K562 (cell line): Measurements from ENCODE around the gene FHIT. TPM values are rescaled to one million over a fixed set of nuclear protein-coding genes. Genes with fewer than 3 reads are reported as not detected.
A peak's percentile ranks its signal among the peaks of the same experiment; 100 is the strongest.

ENCODE experiments used
- CSDE1 ChIP-seq, 2 experiments: fragments of 450-650 bp; IDR thresholded peaks; 2 replicates each; pipeline ENCODE4 v1.6.1; 2016; ENCODE audit warnings: mild to moderate bottlenecking in 1 of 2
- ELF1 ChIP-seq: fragments of 200-800 bp; sonication (Bioruptor generic); IDR thresholded peaks from 2 replicates; pipeline ENCODE4 v1.6.1; 2016; ENCODE audit warnings: missing genetic modification characterization, missing compliant biosample characterization
- EP300 ChIP-seq: IDR thresholded peaks from 2 replicates; pipeline ENCODE4 v1.6.1; 2012; ENCODE audit warnings: low read length, improper control_type of control experiment
- ETV1 ChIP-seq: fragments of 450-650 bp; conservative IDR thresholded peaks from 2 replicates; pipeline ENCODE4 v1.6.1; 2016; ENCODE audit warnings: missing genetic modification characterization, control low read depth, low read depth, missing compliant biosample characterization
- EWSR1 ChIP-seq: fragments of 450-650 bp; IDR thresholded peaks from 2 replicates; pipeline ENCODE4 v1.6.1; 2018; ENCODE audit warnings: borderline replicate concordance, mild to moderate bottlenecking, low read depth, moderate library complexity; ENCODE audit not compliant: partially characterized antibody
- GATAD2B ChIP-seq: fragments of 450-650 bp; IDR thresholded peaks from 2 replicates; pipeline ENCODE4 v1.6.1; 2017; ENCODE audit warnings: mild to moderate bottlenecking, borderline replicate concordance
- HNRNPLL ChIP-seq: fragments of 200-400 bp; formaldehyde crosslinking; IDR thresholded peaks from 2 replicates; pipeline ENCODE4 v1.6.1; 2017; ENCODE audit warnings: low read length, low read depth, mild to moderate bottlenecking; ENCODE audit not compliant: poor library complexity, severe bottlenecking
- IRF9 ChIP-seq: fragments of 450-650 bp; IDR thresholded peaks from 2 replicates; pipeline ENCODE4 v1.6.1; 2016; ENCODE audit warnings: missing biosample characterization, missing genetic modification characterization
- NFE2 ChIP-seq: IDR thresholded peaks from 2 replicates; pipeline ENCODE4 v1.6.1; 2014; ENCODE audit warnings: antibody characterized with exemption, low read depth
- PML ChIP-seq: IDR thresholded peaks from 2 replicates; pipeline ENCODE4 v1.6.1; 2012; ENCODE audit warnings: low read length, inconsistent platforms
- POLR2AphosphoS5 ChIP-seq: IDR thresholded peaks from 2 replicates; pipeline ENCODE4 v1.6.1; 2011; ENCODE audit warnings: mild to moderate bottlenecking, low read depth, low read length, moderate library complexity; ENCODE audit not compliant: control insufficient read depth, insufficient read depth
- POLR2H ChIP-seq: IDR thresholded peaks from 2 replicates; pipeline ENCODE4 v1.6.1; 2016; ENCODE audit warnings: missing genetic modification characterization, low read depth, mild to moderate bottlenecking, control low read depth, missing compliant biosample characterization, moderate library complexity
- POLR3A ChIP-seq: IDR thresholded peaks from 2 replicates; pipeline ENCODE4 v1.6.1; 2011; ENCODE audit warnings: borderline replicate concordance, mild to moderate bottlenecking, moderate library complexity; ENCODE audit not compliant: insufficient read length, insufficient read depth; ENCODE audit errors: extremely low read depth
- SMARCA4 ChIP-seq: fragments of 450-650 bp; IDR thresholded peaks from 2 replicates; pipeline ENCODE4 v1.6.1; 2016
- SUPT5H ChIP-seq: fragments of 450-650 bp; IDR thresholded peaks from 2 replicates; pipeline ENCODE4 v1.6.1; 2016
- TFE3 ChIP-seq: fragments of 450-650 bp; formaldehyde crosslinking; IDR thresholded peaks from 2 replicates; pipeline ENCODE4 v1.4.0; 2020; ENCODE audit warnings: mild to moderate bottlenecking, mixed read lengths
- THRAP3 ChIP-seq: fragments of 450-650 bp; IDR thresholded peaks from 2 replicates; pipeline ENCODE4 v1.6.1; 2016; ENCODE audit warnings: mild to moderate bottlenecking, inconsistent platforms, borderline replicate concordance
- ZBTB8A ChIP-seq: fragments of 450-650 bp; IDR thresholded peaks from 2 replicates; pipeline ENCODE4 v1.6.1; 2018; ENCODE audit warnings: mild to moderate bottlenecking, moderate library complexity; ENCODE audit not compliant: partially characterized antibody
- ZC3H4 ChIP-seq: sonication (generic); formaldehyde crosslinking; IDR thresholded peaks from 2 replicates; pipeline ENCODE4 v1.9.0; 2021; ENCODE audit warnings: missing genetic modification reagents, borderline replicate concordance
- ZNF12 ChIP-seq: sonication (generic); formaldehyde crosslinking; IDR thresholded peaks from 2 replicates; pipeline ENCODE4 v1.4.0; 2020; ENCODE audit warnings: mild to moderate bottlenecking, missing genetic modification reagents
- ZNF143 ChIP-seq: sonication (generic); formaldehyde crosslinking; IDR thresholded peaks from 2 replicates; pipeline ENCODE4 v1.9.0; 2022; ENCODE audit warnings: mild to moderate bottlenecking, missing genetic modification reagents
- ZNF175 ChIP-seq: fragments of 200-800 bp; sonication (Bioruptor generic); IDR thresholded peaks from 2 replicates; pipeline ENCODE4 v1.6.1; 2016; ENCODE audit warnings: low read depth, mild to moderate bottlenecking, missing genetic modification characterization, missing compliant biosample characterization
- ZNF311 ChIP-seq: fragments of 250-450 bp; sonication (Bioruptor Pico); IDR thresholded peaks from 2 replicates; pipeline ENCODE4 v1.4.0; 2020; ENCODE audit warnings: mild to moderate bottlenecking, moderate library complexity
- ZNF316 ChIP-seq: fragments of 450-650 bp; IDR thresholded peaks from 2 replicates; pipeline ENCODE4 v1.6.1; 2016
- ZNF445 ChIP-seq: fragments of 250-450 bp; sonication (Bioruptor Pico); IDR thresholded peaks from 2 replicates; pipeline ENCODE4 v1.4.0; 2020; ENCODE audit warnings: low read depth, mild to moderate bottlenecking, moderate library complexity
- ZNF589 ChIP-seq: fragments of 200-800 bp; sonication (Bioruptor generic); IDR thresholded peaks from 2 replicates; pipeline ENCODE4 v1.6.1; 2016; ENCODE audit warnings: low read depth, missing genetic modification characterization, missing compliant biosample characterization
- ZNF76 ChIP-seq: fragments of 250-450 bp; sonication (Bioruptor Pico); IDR thresholded peaks from 2 replicates; pipeline ENCODE4 v1.4.0; 2020; ENCODE audit warnings: mild to moderate bottlenecking, moderate library complexity, borderline replicate concordance
- polyA plus RNA-seq, 8 experiments: library from polyadenylated mRNA; depleted of rRNA in 4 of 8; stranded (reverse) in 5 of 8; unstranded in 3 of 8; fragments of >200 nt; fragmentation: Nextera tagmentation in 2 of 8; fragmentation: Illumina TruSeq in 1 of 8; extraction: Ambion mirVana in 2 of 8; extraction: Trizol in 1 of 8; gene quantifications; 2 replicates each; pipeline versions ENCODE4 v1.2.1 to v1.2.3, GENCODE V29; 2011 to 2014; ENCODE audit warnings: inconsistent platforms in 1 of 8, missing spikeins in 1 of 8
- total RNA-seq, 7 experiments: library from RNA; depleted of rRNA in 6 of 7; stranded (reverse); fragments of >200 nt in 6 of 7; fragmentation: Illumina TruSeq in 2 of 7; extraction: Trizol in 2 of 7; gene quantifications; 2 replicates each; pipeline versions ENCODE4 v1.2.1 to v1.2.3, GENCODE V29; 2011 to 2021; ENCODE audit warnings: low replicate concordance in 1 of 7

FHIT gene
- total and polyA plus RNA-seq, 9 of the 15 experiments (the other 6 are each of a cell fraction or from before 2014, with no cell fraction given) = 1.7 to 9.1 (median 4.3) TPM

DNA sequence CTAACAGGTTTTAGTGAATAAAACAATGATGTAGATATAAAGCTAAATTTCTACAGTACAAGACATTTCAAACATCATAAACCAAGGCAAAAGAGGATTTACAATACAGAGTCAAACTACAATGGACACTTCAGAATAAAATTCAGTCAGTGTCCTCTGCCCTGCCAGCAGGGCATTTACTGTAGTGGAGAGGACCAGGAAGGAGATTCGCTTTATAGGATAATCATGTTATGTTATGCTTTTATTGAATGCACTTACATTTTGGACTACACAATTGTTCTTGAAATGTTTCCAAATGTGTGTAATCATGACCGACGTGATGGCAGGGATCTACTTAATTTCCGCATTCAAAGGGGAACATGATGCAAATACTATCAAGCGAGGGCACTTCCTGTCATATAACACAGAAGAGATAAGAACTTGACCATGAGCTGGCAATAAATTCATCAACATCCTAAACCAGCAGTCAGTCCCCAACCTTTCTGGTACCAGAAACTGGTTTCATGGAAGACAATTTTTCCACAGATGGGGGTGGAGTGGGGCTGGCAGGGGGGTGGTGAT lies 925.6 kb downstream of the FHIT start (continued):
- TF ChIP-seq POLR2AphosphoS5 (no peak), ZNF143 (CRISPR knock-in tag) (no peak), HNRNPLL (no peak), GATAD2B (0 out of 2 replicates have a peak, but pooled peaks have one; percentile 20), EP300 (0 out of 2 replicates have a peak, but pooled peaks have one; percentile 6), SMARCA4 (no peak; the same call in 1 of the 2 replicates), POLR3A (no peak), SUPT5H (no peak), ZNF589 (CRISPR knock-in tag) (no peak), EWSR1 (no peak), ZBTB8A (no peak), TFE3 (CRISPR knock-in tag) (no peak), ZC3H4 (no peak), POLR2H (tag) (no peak), ZNF445 (CRISPR knock-in tag) (no peak), CSDE1 (IDR thresholded peaks at IDR 0.05) (no peak), THRAP3 (no peak), ZNF316 (no peak), ZNF76 (no peak), ZNF12 (no peak), IRF9 (tag) (no peak), PML (no peak), ELF1 (tag) (peak; percentile 28; the same call in 1 of the 2 replicates), ZNF311 (CRISPR knock-in tag) (no peak), ZNF175 (CRISPR knock-in tag) (peak; percentile 32; the same call in 1 of the 2 replicates), ETV1 (tag) (peak; percentile 52), NFE2 (peak; percentile 75)
